ENCODE results near the gene SHPK. TPM values are rescaled to one million over a fixed set of nuclear protein-coding genes. Genes with fewer than 3 reads are reported as not detected.

The SHPK gene
- polyA plus RNA-seq, 2 donors = 7.2 to 8.5 TPM

DNA sequence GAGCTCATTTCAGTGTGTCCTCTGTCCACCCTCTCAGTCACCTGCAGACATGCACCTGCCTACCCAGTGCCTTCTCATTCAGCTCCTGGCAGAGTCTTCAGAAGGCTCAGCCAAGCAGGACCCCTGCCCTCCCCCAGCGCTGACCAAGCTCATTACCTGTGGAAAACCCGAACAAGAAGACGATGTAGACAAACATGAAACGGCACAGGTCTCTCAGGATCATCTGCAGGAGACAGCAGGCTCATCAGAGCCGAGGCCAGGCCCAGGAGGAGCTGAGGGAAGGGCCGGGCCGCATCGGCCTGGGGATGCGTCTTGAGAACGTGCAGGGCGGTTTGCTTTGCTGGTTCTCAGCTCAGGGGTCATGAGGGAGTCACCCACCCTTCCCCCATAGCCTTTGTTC, 59.1 kb downstream of the SHPK start:
- peaks cover 0 to 18% of the 10 kb centered on the region in 2 donors for H3K36me3 ChIP-seq (ENCODE audit: control insufficient read depth in 2 of 2, insufficient read depth in 2 of 2, low read length in 1 of 2)
- WGBS, 2 donors = 88 to 89% methylated on average over 9 to 11 of the region's 11 CpGs
- no peak overlapping the region for H3K4me3 ChIP-seq (ENCODE audit: low read depth in 1 of 2, low read length in 2 of 2)
- no peaks in the 10 kb centered on the region for H3K4me1 ChIP-seq (ENCODE audit: control insufficient read depth in 2 of 2, insufficient read depth in 2 of 2, low read length in 1 of 2)
- no peak overlapping the region for H3K27ac ChIP-seq (ENCODE audit: low read depth in 2 of 2, low read length in 1 of 2)
- no peaks in the 10 kb centered on the region for H3K27me3 ChIP-seq (ENCODE audit: control insufficient read depth in 1 of 2, insufficient read depth in 2 of 2, low read length in 2 of 2)
- no peaks in the 10 kb centered on the region for H3K9me3 ChIP-seq (ENCODE audit: control insufficient read depth in 2 of 2, insufficient read depth in 1 of 2, low read depth in 1 of 2, low read length in 1 of 2)

GRCh38 chr17:3575511-3575910, 60.5 kb downstream of the SHPK start:
- Histone ChIP-seq H3K27ac (ENCODE audit: low read depth in 2 of 2, low read length in 1 of 2) (no peak overlapping the region), H3K36me3 (ENCODE audit: control insufficient read depth in 2 of 2, insufficient read depth in 2 of 2, low read length in 1 of 2) (peaks cover 7 to 29% of the 10 kb centered on the region in 2 donors), H3K9me3 (ENCODE audit: control insufficient read depth in 2 of 2, insufficient read depth in 1 of 2, low read depth in 1 of 2, low read length in 1 of 2) (no peaks in the 10 kb centered on the region), H3K4me1 (ENCODE audit: control insufficient read depth in 2 of 2, insufficient read depth in 2 of 2, low read length in 1 of 2) (no peaks in the 10 kb centered on the region), H3K27me3 (ENCODE audit: control insufficient read depth in 1 of 2, insufficient read depth in 2 of 2, low read length in 2 of 2) (no peaks in the 10 kb centered on the region), H3K4me3 (ENCODE audit: low read depth in 1 of 2, low read length in 2 of 2) (no peak overlapping the region)
- 62 to 72% methylated on average over 5 of the region's 5 CpGs for WGBS, 2 donors

GRCh38 chr17:3574231-3574630, 61.8 kb downstream of the SHPK start:
- Histone ChIP-seq H3K4me3 (ENCODE audit: low read depth in 1 of 2, low read length in 2 of 2) (no peak overlapping the region), H3K27me3 (ENCODE audit: control insufficient read depth in 1 of 2, insufficient read depth in 2 of 2, low read length in 2 of 2) (no peaks in the 10 kb centered on the region), H3K36me3 (ENCODE audit: control insufficient read depth in 2 of 2, insufficient read depth in 2 of 2, low read length in 1 of 2) (peaks cover 7 to 27% of the 10 kb centered on the region in 2 donors), H3K9me3 (ENCODE audit: control insufficient read depth in 2 of 2, insufficient read depth in 1 of 2, low read depth in 1 of 2, low read length in 1 of 2) (no peaks in the 10 kb centered on the region), H3K4me1 (ENCODE audit: control insufficient read depth in 2 of 2, insufficient read depth in 2 of 2, low read length in 1 of 2) (no peaks in the 10 kb centered on the region), H3K27ac (ENCODE audit: low read depth in 2 of 2, low read length in 1 of 2) (no peak overlapping the region)
- whole genome bisulfite sequencing, 2 donors = 84 to 89% methylated on average over 7 of the region's 7 CpGs

DNA sequence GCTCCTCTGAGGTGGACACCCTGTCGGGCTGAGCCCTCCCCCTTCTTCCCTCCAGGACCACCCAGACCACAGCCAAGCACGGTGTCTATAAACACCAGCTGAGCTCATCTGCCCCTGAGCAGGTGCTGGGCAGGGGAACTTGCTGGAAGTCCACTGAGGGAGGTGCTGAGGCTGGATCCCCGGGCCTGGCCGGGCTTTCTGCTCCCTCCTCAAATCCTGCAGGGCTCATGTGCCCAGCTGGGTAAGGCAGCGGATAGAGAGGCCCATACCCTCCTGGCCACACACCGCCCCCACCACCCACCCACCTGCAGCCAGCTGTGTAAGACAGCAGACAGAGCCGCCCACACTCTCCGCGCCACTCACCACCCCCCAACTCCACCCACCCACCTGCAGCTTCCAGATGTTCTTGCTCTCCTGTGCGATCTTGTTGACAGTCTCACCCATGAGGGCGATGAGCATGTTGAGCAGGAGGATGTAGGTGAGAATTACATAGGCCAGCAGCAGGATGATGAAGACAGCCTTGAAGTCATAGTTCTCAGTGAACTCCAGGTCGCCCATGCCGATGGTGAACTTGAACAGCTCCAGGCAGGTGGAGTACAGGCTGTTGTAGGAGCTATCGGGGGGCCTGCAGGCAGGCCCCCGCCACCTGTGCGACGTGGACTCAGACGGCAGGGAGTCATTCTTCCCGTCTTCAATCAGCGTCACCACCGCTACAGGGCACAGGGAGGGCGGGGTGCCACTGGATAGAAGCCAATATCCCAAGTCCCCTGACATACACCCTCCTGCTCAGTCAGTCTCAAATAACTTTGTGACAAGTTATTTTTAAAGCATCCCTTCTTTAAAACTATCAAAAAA, 62.6 kb downstream of the SHPK start:
- H3K27ac ChIP-seq (ENCODE audit: low read depth in 2 of 2, low read length in 1 of 2) = no peak overlapping the region
- no peaks in the 10 kb centered on the region for H3K9me3 ChIP-seq (ENCODE audit: control insufficient read depth in 2 of 2, insufficient read depth in 1 of 2, low read depth in 1 of 2, low read length in 1 of 2)
- H3K4me3 ChIP-seq (ENCODE audit: low read depth in 1 of 2, low read length in 2 of 2) = no peak overlapping the region
- WGBS, 2 donors = 87 to 90% methylated on average over 20 to 22 of the region's 22 CpGs
- no peaks in the 10 kb centered on the region for H3K4me1 ChIP-seq (ENCODE audit: control insufficient read depth in 2 of 2, insufficient read depth in 2 of 2, low read length in 1 of 2)
- H3K36me3 ChIP-seq (ENCODE audit: control insufficient read depth in 2 of 2, insufficient read depth in 2 of 2, low read length in 1 of 2) = peaks cover 7 to 27% of the 10 kb centered on the region in 2 donors
- H3K27me3 ChIP-seq (ENCODE audit: control insufficient read depth in 1 of 2, insufficient read depth in 2 of 2, low read length in 2 of 2) = no peaks in the 10 kb centered on the region

GRCh38 chr17:3572231-3572630, 63.8 kb downstream of the SHPK start:
- Histone ChIP-seq H3K27me3 (ENCODE audit: control insufficient read depth in 1 of 2, insufficient read depth in 2 of 2, low read length in 2 of 2) (no peaks in the 10 kb centered on the region), H3K9me3 (ENCODE audit: control insufficient read depth in 2 of 2, insufficient read depth in 1 of 2, low read depth in 1 of 2, low read length in 1 of 2) (no peaks in the 10 kb centered on the region), H3K36me3 (ENCODE audit: control insufficient read depth in 2 of 2, insufficient read depth in 2 of 2, low read length in 1 of 2) (peaks cover 7 to 26% of the 10 kb centered on the region in 2 donors), H3K4me3 (ENCODE audit: low read depth in 1 of 2, low read length in 2 of 2) (no peak overlapping the region), H3K4me1 (ENCODE audit: control insufficient read depth in 2 of 2, insufficient read depth in 2 of 2, low read length in 1 of 2) (no peaks in the 10 kb centered on the region), H3K27ac (ENCODE audit: low read depth in 2 of 2, low read length in 1 of 2) (no peak overlapping the region)
- 93 to 94% methylated on average over 7 of the region's 7 CpGs for WGBS, 2 donors

DNA sequence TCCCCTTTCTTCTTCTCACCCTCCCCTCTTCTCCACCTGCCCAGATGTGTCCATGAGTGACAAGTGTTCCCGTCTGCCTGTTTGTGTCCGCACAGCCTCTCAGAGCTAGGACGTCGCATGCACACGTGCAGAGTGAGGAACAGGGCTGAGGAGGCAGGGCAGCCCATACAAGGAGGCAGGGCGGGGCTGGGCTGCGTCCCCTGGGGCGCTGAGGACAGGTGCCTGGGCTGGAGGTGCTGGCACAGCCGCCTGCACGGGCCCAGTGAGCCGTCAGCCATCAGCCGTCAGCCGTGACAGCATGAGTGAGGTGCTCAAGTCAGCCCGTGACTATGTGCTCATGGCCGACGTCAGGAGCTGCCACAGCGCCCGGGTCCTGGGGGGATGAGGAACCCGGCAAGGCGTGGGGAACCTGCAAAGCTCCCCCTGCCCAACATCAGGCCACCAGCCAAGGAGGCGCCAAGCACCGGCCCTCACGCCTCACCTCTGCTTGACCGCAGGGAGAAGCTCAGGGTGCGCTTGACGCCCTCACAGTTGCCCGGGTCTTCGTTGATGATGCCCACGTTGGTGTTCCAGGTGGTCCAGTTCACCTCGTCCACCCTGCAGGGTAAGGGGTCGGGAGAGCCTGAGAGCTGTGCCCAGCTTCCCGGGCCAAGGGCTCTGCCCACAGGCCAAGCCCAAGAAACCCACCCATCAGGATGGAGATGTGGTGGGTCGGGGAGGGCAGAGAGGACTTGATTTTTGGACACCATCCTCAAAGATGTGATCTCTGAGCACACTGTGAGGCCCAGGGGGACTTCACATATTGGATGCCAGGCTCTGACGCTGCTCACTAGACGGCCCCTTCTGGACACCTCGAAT, 64.8 kb downstream of the SHPK start:
- Histone ChIP-seq H3K4me3 (ENCODE audit: low read depth in 1 of 2, low read length in 2 of 2) (no peak overlapping the region), H3K27me3 (ENCODE audit: control insufficient read depth in 1 of 2, insufficient read depth in 2 of 2, low read length in 2 of 2) (no peaks in the 10 kb centered on the region), H3K4me1 (ENCODE audit: control insufficient read depth in 2 of 2, insufficient read depth in 2 of 2, low read length in 1 of 2) (no peaks in the 10 kb centered on the region), H3K27ac (ENCODE audit: low read depth in 2 of 2, low read length in 1 of 2) (no peak overlapping the region), H3K9me3 (ENCODE audit: control insufficient read depth in 2 of 2, insufficient read depth in 1 of 2, low read depth in 1 of 2, low read length in 1 of 2) (no peaks in the 10 kb centered on the region), H3K36me3 (ENCODE audit: control insufficient read depth in 2 of 2, insufficient read depth in 2 of 2, low read length in 1 of 2) (peaks cover 7 to 22% of the 10 kb centered on the region in 2 donors)
- 90 to 91% methylated on average over 36 of the region's 36 CpGs for WGBS, 2 donors

GRCh38 chr17:3569534-3570137, 66.4 kb downstream of the SHPK start:
- no peak overlapping the region for H3K4me3 ChIP-seq (ENCODE audit: low read depth in 1 of 2, low read length in 2 of 2)
- no peaks in the 10 kb centered on the region for H3K9me3 ChIP-seq (ENCODE audit: control insufficient read depth in 2 of 2, insufficient read depth in 1 of 2, low read depth in 1 of 2, low read length in 1 of 2)
- no peaks in the 10 kb centered on the region for H3K4me1 ChIP-seq (ENCODE audit: control insufficient read depth in 2 of 2, insufficient read depth in 2 of 2, low read length in 1 of 2)
- H3K27ac ChIP-seq (ENCODE audit: low read depth in 2 of 2, low read length in 1 of 2) = no peak overlapping the region
- 92 to 94% methylated on average over 9 of the region's 9 CpGs for WGBS, 2 donors
- peaks cover 7 to 22% of the 10 kb centered on the region in 2 donors for H3K36me3 ChIP-seq (ENCODE audit: control insufficient read depth in 2 of 2, insufficient read depth in 2 of 2, low read length in 1 of 2)
- no peaks in the 10 kb centered on the region for H3K27me3 ChIP-seq (ENCODE audit: control insufficient read depth in 1 of 2, insufficient read depth in 2 of 2, low read length in 2 of 2)

GRCh38 chr17:3566551-3566950, 69.5 kb downstream of the SHPK start:
- peaks cover 0 to 5% of the 10 kb centered on the region in 2 donors for H3K4me1 ChIP-seq (ENCODE audit: control insufficient read depth in 2 of 2, insufficient read depth in 2 of 2, low read length in 1 of 2)
- H3K27me3 ChIP-seq (ENCODE audit: control insufficient read depth in 1 of 2, insufficient read depth in 2 of 2, low read length in 2 of 2) = no peaks in the 10 kb centered on the region
- 95% methylated on average over 12 of the region's 12 CpGs for WGBS, 2 donors
- H3K36me3 ChIP-seq (ENCODE audit: control insufficient read depth in 2 of 2, insufficient read depth in 2 of 2, low read length in 1 of 2) = peaks cover 6 to 8% of the 10 kb centered on the region in 2 donors
- no peak overlapping the region for H3K27ac ChIP-seq (ENCODE audit: low read depth in 2 of 2, low read length in 1 of 2)
- H3K9me3 ChIP-seq (ENCODE audit: control insufficient read depth in 2 of 2, insufficient read depth in 1 of 2, low read depth in 1 of 2, low read length in 1 of 2) = no peaks in the 10 kb centered on the region
- H3K4me3 ChIP-seq (ENCODE audit: low read depth in 1 of 2, low read length in 2 of 2) = no peak overlapping the region

DNA sequence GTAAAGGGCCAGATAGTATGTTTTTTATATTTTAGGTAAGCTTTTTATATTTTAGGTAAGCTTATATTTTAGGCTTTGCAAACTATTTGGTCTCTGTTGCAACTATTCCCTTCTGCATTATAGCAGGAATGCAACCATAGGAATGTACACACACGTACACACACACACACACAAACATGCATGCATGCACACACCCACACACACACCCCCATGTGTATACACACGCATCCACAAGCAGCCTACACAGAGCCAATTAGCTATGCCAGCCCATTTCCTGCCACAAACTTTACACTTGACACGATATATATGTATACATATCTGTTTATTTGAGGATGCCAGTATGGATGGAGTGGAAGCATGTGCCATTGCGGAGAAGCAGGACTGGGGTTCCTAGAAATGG, 70.9 kb downstream of the SHPK start:
- peaks cover 0 to 5% of the 10 kb centered on the region in 2 donors for H3K4me1 ChIP-seq (ENCODE audit: control insufficient read depth in 2 of 2, insufficient read depth in 2 of 2, low read length in 1 of 2)
- H3K4me3 ChIP-seq (ENCODE audit: low read depth in 1 of 2, low read length in 2 of 2) = no peak overlapping the region
- H3K27ac ChIP-seq (ENCODE audit: low read depth in 2 of 2, low read length in 1 of 2) = no peak overlapping the region
- 73 to 79% methylated on average over 4 of the region's 4 CpGs for whole genome bisulfite sequencing, 2 donors
- peaks cover 0 to 2% of the 10 kb centered on the region in 2 donors for H3K36me3 ChIP-seq (ENCODE audit: control insufficient read depth in 2 of 2, insufficient read depth in 2 of 2, low read length in 1 of 2)
- no peaks in the 10 kb centered on the region for H3K9me3 ChIP-seq (ENCODE audit: control insufficient read depth in 2 of 2, insufficient read depth in 1 of 2, low read depth in 1 of 2, low read length in 1 of 2)
- no peaks in the 10 kb centered on the region for H3K27me3 ChIP-seq (ENCODE audit: control insufficient read depth in 1 of 2, insufficient read depth in 2 of 2, low read length in 2 of 2)
